A673 (cell line): Measurements from ENCODE around the gene NPB. TPM values are rescaled to one million over a fixed set of nuclear protein-coding genes. Genes with fewer than 3 reads are reported as not detected.

Source experiments
- BruUV-seq: library from RNA; stranded (reverse); fragments of 400-500 nt; replicated peaks from 2 replicates; lab custom pipeline; 2021; lab: Mats Ljungman, UMichigan
- CTCF ChIA-PET: fragments of 300-600 bp; sonication (Branson Sonifier 250); formaldehyde crosslinking; loops from one replicate; lab custom pipeline; 2022; ENCODE audit warnings: antibody characterized with exemption; lab: Charles Lee
- POLR2A ChIA-PET: fragments of 300-600 bp; sonication (Branson Sonifier 250); formaldehyde crosslinking; loops from one replicate; lab custom pipeline; 2022; ENCODE audit warnings: antibody characterized with exemption; ENCODE audit not compliant: low non-redundant PET; lab: Charles Lee
- DNase-seq: peaks from one replicate; pipeline ENCODE4 v3.0.0-alpha.2; 2015; ENCODE audit warnings: low spot score
- H3K27ac ChIP-seq: fragments of 200-600 bp; sonication (generic); 2 replicates; pipeline ENCODE4 v1.5.1; 2016; ENCODE audit warnings: mixed run types, low read depth, mild to moderate bottlenecking, mixed read lengths, antibody characterized with exemption, low read length; ENCODE audit not compliant: poor library complexity, severe bottlenecking
- H3K27me3 ChIP-seq: fragments of 200-600 bp; sonication (generic); replicated peaks from 2 replicates; pipeline ENCODE4 v1.6.1; 2017; ENCODE audit warnings: mixed run types, low read depth, mild to moderate bottlenecking, mixed read lengths, antibody characterized with exemption, low read length; ENCODE audit not compliant: insufficient read depth, poor library complexity
- H3K36me3 ChIP-seq: fragments of 200-600 bp; sonication (generic); 2 replicates; pipeline ENCODE4 v1.6.1; 2016; ENCODE audit warnings: mixed run types, mild to moderate bottlenecking, mixed read lengths, antibody characterized with exemption, low read length; ENCODE audit not compliant: insufficient read depth, poor library complexity, severe bottlenecking
- H3K4me1 ChIP-seq: fragments of 200-600 bp; sonication (generic); 2 replicates; pipeline ENCODE4 v1.6.1; 2017; ENCODE audit warnings: mixed run types, mild to moderate bottlenecking, mixed read lengths, antibody characterized with exemption, low read length; ENCODE audit not compliant: insufficient read depth, poor library complexity, severe bottlenecking
- H3K4me3 ChIP-seq: fragments of 200-600 bp; sonication (generic); 2 replicates; pipeline ENCODE4 v1.5.1; 2016; ENCODE audit warnings: low read depth, mixed run types, mild to moderate bottlenecking, mixed read lengths, low read length; ENCODE audit not compliant: poor library complexity, severe bottlenecking
- H3K9me3 ChIP-seq: fragments of 200-600 bp; sonication (generic); 2 replicates; pipeline ENCODE4 v1.6.1; 2016; ENCODE audit warnings: mixed run types, low read depth, mild to moderate bottlenecking, mixed read lengths, antibody characterized with exemption, low read length; ENCODE audit not compliant: poor library complexity, severe bottlenecking
- CTCF ChIP-seq: fragments of 300-800, 200-600 bp; sonication (generic); conservative IDR thresholded peaks from 2 replicates; pipeline ENCODE4 v1.5.1; 2017; ENCODE audit warnings: low read depth, mild to moderate bottlenecking, antibody characterized with exemption, low read length, moderate library complexity, mixed read lengths
- EZH2 ChIP-seq: fragments of 200-600 bp; sonication (generic); IDR thresholded peaks from 2 replicates; pipeline ENCODE4 v1.6.1; 2017; ENCODE audit warnings: borderline replicate concordance, low read depth, mild to moderate bottlenecking, mixed read lengths, antibody characterized with exemption, low read length; ENCODE audit not compliant: poor library complexity, severe bottlenecking
- intact Hi-C: fragments of 100-400 bp; cut with micrococcal nuclease; formaldehyde crosslinking; loops from one replicate; pipeline ENCODE4 v1.10.0; 2022; ENCODE audit not compliant: unreplicated experiment
- total RNA-seq: library from RNA; stranded (reverse); gene quantifications from 2 replicates; pipeline ENCODE4 v1.2.3, GENCODE V29; 2021

The NPB gene
- total RNA-seq, 1 experiment from 2014 or later: 0.75 TPM

GRCh38 chr17:81939218-81939617 lies 37.2 kb downstream of the NPB start:
- TF ChIP-seq CTCF (no peak), EZH2 (no peak)
- Histone ChIP-seq H3K4me3 (no peak overlapping the region), H3K36me3 (peaks cover 8% of the 10 kb centered on the region), H3K27me3 (no peaks in the 10 kb centered on the region), H3K27ac (no peak overlapping the region), H3K4me1 (peaks cover 4% of the 10 kb centered on the region), H3K9me3 (no peaks in the 10 kb centered on the region)
- CTCF ChIA-PET: interaction anchor here (1.1 kb wide), 1 partner anchor 20 kb away, joined by 3 read pairs; no protein-coding TSS in a partner anchor
- POLR2A ChIA-PET: no interaction called here
- BruUV-seq: no TSS peak
- intact Hi-C loops: no loop called here
- no peak for DNase-seq

DNA sequence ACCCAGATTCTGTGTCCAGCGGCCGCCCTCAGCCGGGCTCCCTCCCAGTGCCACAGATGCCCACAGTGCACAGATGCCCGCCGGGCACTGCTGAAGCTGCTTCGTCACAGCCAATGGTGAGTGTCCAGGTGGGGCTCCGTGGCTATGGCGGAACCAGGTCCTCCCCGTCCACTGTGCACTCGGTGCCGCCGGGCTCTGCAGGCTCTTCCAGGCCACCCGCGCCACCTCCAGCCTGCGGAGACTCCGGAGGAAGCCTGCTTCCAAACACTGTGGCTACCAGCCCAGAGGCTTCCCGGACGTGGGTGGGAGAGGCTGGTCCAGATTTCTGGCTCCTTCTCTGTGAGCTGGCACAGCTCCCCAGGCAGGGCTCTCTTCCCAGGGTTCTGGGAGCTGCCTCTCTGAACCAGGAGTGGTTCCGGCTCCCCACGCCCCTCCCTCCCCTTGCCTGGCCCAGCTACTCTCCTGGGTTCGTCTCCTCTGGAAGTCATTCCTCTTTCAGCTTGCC lies 37.9 kb downstream of the NPB start:
- intact Hi-C loops: no loop called here
- Histone ChIP-seq H3K4me1 (peaks cover 4% of the 10 kb centered on the region), H3K27me3 (no peaks in the 10 kb centered on the region), H3K27ac (no peak overlapping the region), H3K4me3 (no peak overlapping the region), H3K36me3 (peaks cover 6% of the 10 kb centered on the region), H3K9me3 (no peaks in the 10 kb centered on the region)
- ChIA-PET CTCF (interaction anchor here (1.1 kb wide), 1 partner anchor 19 kb away, joined by 3 read pairs; no protein-coding TSS in a partner anchor), POLR2A (no interaction called here)
- TF ChIP-seq EZH2 (no peak), CTCF (no peak)
- no TSS peak for BruUV-seq
- DNase-seq: no peak

GRCh38 chr17:81940538-81941483 lies 38.8 kb downstream of the NPB start:
- DNase-seq: no peak
- Histone ChIP-seq H3K9me3 (no peaks in the 10 kb centered on the region), H3K27me3 (no peaks in the 10 kb centered on the region), H3K4me3 (no peak overlapping the region), H3K4me1 (peaks cover 4% of the 10 kb centered on the region), H3K27ac (no peak overlapping the region), H3K36me3 (no peaks in the 10 kb centered on the region)
- ChIA-PET CTCF (no interaction called here), POLR2A (no interaction called here)
- intact Hi-C loops: no loop called here
- BruUV-seq: no TSS peak
- TF ChIP-seq EZH2: no peak
- no peak for TF ChIP-seq CTCF
